Left cardiac atrium (tissue), 4 donors: ENCODE results near the gene KEL. TPM values are rescaled to one million over a fixed set of nuclear protein-coding genes. Genes with fewer than 3 reads are reported as not detected.
"Not testable (repeated sequence)": the region's sequence is repeated elsewhere in the genome, so short reads cannot be mapped to it uniquely, and the experiment has no call there.

ENCODE experiments used
- ATAC-seq, 2 donors: fragments of 200-7000 bp; cut with Tn5 transposase; one replicate each; pipeline ENCODE4 v1.9.1; 2020; ENCODE audit warnings: mild to moderate bottlenecking in 2 of 2, moderate library complexity in 2 of 2
- DNase-seq: peaks from one replicate; pipeline ENCODE4 v3.0.0-alpha.2; 2020
- intact Hi-C, 2 donors: fragments of 100-400 bp; cut with DNase I; formaldehyde crosslinking; loops; one replicate each; pipeline versions ENCODE4 v1.14.1 to v1.15.1; 2022 to 2023
- long read RNA-seq: library from polyadenylated mRNA; unstranded; transcript quantifications from one replicate; pipeline ENCODE4 v2.0.0, GENCODE V29; 2021
- total RNA-seq, 2 donors: library from RNA; stranded (reverse); fragmentation: NEBNext Ultra II Directional; extraction: Animal tissue kit (Norgen Biotek cat#: 25700); gene quantifications; one replicate each; pipeline ENCODE4 v1.2.1, GENCODE V29; 2021
- donor health status: DM: no; HTN: yes; CAD: no.
- donor health status: DM: no; HTN: yes; CAD: no; lungs with severe emphysema.
- donor health status: DM: yes; HTN: yes; CAD: no.
- donor health status: Dilated cardiomyopathy.

KEL gene, protein sequence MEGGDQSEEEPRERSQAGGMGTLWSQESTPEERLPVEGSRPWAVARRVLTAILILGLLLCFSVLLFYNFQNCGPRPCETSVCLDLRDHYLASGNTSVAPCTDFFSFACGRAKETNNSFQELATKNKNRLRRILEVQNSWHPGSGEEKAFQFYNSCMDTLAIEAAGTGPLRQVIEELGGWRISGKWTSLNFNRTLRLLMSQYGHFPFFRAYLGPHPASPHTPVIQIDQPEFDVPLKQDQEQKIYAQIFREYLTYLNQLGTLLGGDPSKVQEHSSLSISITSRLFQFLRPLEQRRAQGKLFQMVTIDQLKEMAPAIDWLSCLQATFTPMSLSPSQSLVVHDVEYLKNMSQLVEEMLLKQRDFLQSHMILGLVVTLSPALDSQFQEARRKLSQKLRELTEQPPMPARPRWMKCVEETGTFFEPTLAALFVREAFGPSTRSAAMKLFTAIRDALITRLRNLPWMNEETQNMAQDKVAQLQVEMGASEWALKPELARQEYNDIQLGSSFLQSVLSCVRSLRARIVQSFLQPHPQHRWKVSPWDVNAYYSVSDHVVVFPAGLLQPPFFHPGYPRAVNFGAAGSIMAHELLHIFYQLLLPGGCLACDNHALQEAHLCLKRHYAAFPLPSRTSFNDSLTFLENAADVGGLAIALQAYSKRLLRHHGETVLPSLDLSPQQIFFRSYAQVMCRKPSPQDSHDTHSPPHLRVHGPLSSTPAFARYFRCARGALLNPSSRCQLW
- total RNA-seq = under 1 TPM in 1 of 2 donors, not detected in 1; 0.15 TPM
- long read RNA-seq = 0 reads

DNA sequence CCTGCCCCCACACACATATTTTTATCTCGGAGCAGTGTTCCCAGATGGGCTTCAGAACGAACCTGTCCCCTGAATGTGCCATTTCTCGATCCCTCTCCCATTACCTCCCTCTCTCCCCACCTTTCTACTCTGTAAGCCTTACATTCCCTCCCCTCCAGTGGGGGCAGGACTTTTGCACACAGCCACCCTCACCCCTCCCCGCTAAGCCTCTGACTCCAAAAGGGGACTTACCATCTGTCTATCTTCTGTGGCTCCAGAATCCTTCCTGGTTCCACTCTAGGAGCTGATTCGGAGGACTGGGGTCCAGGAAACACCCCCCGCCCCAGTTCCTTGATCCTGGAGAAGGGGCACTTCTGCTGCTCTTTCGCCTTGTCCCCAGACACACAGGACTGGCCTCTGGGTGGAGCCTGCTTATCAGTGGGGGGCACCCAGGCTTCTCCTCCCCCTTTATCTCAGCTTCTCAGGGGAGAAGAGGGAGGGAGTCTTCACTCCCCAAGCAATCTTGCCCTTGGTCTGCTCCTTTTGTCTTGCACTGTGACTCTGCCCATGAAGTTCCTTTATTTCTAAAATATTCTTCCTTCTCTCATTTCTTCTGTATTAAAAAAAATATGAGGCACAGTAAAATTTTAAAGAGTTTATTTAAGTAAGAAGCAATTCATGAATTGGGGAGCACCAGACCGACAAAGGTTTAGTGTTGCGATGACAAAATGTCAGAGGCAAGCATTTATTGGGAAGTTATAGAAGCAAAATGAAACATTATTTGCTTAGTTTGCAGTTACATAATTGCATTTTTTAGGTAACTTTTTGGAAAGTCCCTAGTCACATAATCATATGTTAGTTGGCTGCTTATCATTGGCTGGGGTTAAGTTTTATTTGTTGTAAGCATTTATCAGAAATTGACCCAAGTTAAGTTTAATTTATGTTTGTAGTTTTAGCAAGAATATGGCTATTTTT lies at the start of gene KEL:
Gene KEL (minus strand): TSS at position 391 of the 954 bp plus-strand sequence. CDS start 157 bp downstream, at position 234.
- intact Hi-C loops = no loop called here
- ATAC-seq (no peak), DNase-seq (no peak)

DNA sequence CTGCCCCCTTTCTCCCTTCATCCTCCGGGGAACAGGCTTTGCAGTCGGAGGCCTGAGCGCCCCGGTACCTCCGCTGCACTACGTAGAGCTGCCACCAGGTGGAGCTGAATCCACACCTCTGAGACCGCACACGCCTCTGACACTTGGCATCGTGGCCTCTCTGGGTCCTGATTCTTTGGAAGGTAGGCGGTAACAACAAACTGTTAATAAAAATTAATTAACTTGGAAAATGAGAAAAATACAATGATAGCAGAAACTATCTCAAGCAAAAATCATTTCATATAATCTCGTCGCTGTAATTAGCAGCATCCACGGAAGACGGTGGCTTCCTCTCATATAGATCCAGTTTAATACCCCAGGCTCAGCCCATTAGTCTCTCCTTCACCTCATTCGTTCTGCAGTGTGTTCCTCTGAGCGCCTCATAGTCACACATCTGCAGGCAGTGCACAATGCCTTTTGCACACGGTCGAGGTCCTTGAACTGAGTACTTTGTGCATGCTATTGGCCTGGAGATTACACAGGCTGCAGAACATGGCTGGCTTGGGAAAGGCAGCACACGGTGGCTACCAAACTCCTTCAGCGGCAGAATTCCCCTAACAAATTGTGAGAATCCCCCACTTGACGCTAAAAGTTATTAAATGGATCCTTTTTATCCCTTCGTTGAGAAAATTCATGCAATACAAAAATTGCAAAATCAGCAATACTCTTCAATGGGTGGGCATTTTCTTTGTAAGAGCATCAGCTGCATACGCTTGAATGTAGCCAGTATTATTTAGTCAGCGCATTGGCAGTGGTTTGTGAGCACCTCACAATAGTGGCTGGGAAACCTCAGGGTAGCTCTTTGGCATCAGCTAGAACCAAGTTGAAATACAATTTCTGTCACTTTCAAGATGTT lies 46.1 kb upstream of the KEL start:
- ATAC-seq = peak; percentile 89 to 92
- intact Hi-C loops = loop anchor here (1.0 to 10.0 kb wide), 4 partner anchors 123 to 207 kb away; partner anchors contain the start of genes EPHB6 (in 1 of the 2) and TRPV6 (in 1 of the 2)
- peak; percentile 81 for DNase-seq

DNA sequence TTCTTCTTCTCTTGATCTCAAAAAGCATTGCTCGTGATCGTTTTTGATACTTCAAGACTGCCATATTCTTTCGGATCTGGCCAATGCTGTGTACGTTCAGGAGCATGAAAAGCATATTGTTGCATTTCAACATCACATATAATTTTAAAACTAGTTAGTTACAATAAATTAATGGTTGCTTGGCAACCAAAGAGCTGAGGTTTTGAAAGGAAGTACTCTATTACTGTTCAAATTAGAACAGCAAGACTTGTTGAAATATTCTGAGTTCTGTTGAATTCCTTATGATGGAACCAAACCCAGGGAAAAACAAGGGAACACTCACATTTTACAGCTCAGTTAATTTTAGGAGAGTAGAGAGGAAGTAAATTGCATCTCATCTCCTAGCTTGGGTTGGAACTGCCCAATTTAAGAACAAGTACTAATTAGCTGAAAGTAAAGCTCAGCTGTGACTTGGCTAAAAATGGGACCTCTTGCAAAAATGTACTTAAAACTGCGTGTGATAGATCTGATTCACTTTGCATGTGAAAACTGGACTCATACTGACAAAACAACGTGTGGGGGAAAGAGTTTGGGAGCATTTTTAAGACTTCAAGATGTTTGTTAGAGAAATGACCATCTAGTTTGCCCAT lies 43.6 kb upstream of the KEL start:
- intact Hi-C loops = loop anchor here (10.0 kb wide), 2 partner anchors 121 to 151 kb away; partner anchors contain the start of genes EPHB6 (in 1 of the 2) and TRPV6 (in 1 of the 2)
- DNase-seq (no peak), ATAC-seq (no peak)

DNA sequence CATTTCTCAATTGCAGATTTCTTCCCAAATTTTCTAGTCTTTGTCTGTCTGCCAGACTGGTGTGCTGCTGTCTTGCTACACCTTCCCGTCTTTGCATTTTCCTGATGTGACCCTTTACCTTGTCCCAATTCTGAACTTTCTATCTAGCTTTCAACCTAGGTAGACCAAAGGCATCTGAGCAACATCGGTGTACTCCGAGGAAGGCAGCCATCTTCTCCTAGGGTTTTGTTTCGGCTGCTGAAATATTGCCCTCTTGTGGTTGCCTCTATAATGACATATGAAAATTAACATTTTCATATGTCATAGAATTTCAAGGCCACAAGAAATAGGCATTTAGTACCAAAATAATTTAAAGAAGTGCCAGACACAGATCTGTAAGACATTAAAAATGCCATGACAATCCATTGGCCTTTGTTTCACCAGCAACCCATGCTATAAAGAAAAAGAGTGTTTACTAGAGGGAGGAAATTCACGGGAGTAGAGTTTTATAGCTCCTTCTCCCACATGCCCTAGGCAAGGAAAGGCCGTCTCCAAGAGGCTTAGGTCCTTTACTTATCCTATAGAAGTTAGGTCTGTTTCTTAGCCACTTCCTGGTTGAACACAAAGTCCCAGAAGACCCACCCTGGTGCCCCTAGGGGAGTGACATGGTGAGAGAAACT lies 41.4 kb upstream of the KEL start:
- peak; percentile 53 to 58 for ATAC-seq
- intact Hi-C loops = loop anchor here (2.0 to 10.0 kb wide), 3 partner anchors 119 to 149 kb away; partner anchors contain the start of genes EPHB6 (in 2 of the 2) and TRPV6 (in 1 of the 2)
- DNase-seq = no peak

DNA sequence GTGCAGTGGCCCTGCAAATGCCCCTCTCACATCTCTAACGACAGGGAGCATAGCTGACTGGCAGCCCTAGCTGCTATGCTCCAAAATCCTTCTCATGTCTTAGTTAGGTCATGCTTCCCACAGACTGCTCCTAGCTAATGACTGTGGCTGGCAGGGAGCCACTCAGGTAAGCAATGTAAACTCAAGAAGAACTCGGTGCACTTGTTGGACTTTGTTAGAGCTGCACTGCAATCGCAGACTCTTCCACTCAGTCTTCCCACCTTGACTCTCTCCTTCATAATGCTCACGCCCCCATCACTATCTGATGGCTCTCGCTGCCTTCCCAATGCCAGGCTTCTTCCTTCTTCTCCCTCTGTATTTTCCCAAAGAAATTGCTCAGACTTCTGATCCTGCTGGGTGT lies 40.7 kb upstream of the KEL start:
- intact Hi-C loops = loop anchor here (2.0 to 10.0 kb wide), 3 partner anchors 118 to 148 kb away; partner anchors contain the start of genes EPHB6 (in 2 of the 2) and TRPV6 (in 1 of the 2)
- ATAC-seq = no peak
- DNase-seq = no peak

DNA sequence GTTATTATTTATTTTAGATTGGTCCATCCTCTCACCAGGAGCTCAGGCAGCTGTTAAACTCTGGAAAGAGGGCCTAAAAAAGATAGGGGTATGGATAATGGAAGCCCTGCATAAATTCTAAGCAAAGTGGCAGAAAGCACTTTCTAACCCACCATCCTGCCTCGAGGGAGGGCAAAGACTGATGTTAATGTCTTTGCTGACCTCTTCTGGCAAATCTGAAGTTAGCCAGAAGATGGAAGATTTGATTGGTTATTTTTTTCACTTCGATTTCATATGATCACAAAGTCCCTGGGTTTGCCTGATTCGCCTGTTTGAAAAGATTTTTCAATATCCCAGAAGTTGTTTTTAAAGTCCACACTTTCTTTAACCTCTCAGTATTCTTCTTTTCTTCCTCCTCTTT lies 39.9 kb upstream of the KEL start:
- intact Hi-C loops = loop anchor here (2.0 to 10.0 kb wide), 3 partner anchors 117 to 147 kb away; partner anchors contain the start of genes EPHB6 (in 2 of the 2) and TRPV6 (in 1 of the 2)
- no peak for ATAC-seq
- DNase-seq = no peak

DNA sequence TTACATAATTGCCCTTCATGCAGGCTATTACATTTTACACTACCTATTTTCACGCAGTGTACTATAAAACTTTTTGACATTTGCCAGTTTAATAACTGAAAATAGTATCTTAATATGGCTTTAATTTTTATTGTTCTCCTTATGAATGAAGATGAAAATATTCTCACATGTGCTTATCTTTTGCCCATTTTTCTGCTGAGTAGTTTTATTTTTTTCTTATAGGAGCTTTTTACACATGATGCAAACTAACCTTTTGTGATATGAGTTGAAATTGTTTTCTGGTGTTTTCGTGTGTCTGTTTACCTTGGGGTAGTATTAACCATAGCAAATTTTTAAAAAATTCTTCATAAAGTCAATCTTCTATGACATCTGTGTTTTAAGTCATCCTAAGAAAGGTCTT lies 38.5 kb upstream of the KEL start:
- DNase-seq = no peak

DNA sequence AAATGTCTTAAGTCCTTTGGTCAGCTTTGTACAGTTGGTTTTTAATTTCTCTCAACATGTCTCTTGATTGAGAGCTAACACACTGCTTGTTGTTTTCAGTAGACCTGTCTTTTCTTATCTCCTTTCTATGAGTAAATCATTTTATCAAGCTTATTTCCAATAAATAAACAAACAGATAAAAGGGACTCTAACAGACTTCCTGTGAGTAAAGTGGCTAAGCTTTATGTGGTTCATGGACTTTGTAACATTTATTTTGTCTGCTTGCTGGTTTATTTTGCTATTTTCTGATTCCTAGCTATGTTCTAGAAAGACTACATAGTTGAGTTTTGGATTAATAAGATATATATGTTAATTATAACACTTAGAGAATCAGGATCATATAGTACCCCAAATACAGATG lies 37.6 kb upstream of the KEL start:
- intact Hi-C loops = loop anchor here (10.0 kb wide), 2 partner anchors 115 to 145 kb away; partner anchors contain the start of genes EPHB6 (in 1 of the 2) and TRPV6 (in 1 of the 2)
- ATAC-seq (no peak), DNase-seq (no peak)

More for the DNA sequence above, 38.5 kb upstream of the KEL start:
- no peak for ATAC-seq
- intact Hi-C loops = loop anchor here (10.0 kb wide), 2 partner anchors 116 to 146 kb away; partner anchors contain the start of genes EPHB6 (in 1 of the 2) and TRPV6 (in 1 of the 2)

DNA sequence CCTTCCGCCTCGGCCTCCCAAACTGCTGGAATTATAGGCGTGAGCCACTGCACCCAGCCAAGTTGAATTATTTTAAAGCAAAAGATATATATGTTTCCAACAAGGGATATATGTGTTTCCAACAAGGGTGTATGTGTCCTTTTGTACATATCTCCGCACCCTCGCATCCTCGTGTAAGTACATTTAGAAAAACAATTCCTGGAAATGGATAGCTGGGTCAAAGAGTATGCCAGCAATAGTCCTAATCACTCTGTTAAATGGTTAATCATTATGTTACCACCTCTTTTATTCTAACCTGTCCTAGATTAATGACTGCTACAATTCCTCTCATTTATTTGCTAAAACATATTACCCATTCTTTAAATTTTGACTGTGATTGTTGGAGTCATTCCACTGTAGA lies 36.8 kb upstream of the KEL start:
- no peak for DNase-seq
- no peak for ATAC-seq
- intact Hi-C loops = no loop called here

DNA sequence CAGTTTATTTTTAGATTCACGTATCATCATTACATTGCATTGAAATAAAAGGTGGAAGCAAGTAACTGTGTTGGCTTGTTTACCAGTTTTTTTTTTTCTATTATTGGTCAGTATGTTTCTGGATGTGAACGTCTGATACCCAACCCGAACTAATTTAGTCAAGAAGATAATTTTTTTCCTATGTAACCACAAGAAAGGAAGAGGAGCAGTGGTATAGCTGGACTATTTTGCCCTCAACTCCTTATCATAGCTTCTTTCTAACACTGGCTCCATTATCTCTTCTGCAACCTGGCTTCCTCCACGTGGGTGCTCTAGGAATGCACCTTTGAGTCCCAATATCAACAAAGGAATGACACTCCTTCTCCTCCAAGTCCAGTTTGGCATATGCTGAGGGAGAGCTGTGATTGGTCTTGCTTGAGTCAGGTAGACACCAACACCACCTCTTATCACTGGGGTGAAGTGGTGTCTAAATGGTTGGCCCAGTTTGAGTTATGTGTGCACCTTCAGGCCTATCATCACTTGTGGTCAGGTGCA lies 35.4 kb upstream of the KEL start:
- intact Hi-C loops = no loop called here
- DNase-seq = no peak
- ATAC-seq = no peak

DNA sequence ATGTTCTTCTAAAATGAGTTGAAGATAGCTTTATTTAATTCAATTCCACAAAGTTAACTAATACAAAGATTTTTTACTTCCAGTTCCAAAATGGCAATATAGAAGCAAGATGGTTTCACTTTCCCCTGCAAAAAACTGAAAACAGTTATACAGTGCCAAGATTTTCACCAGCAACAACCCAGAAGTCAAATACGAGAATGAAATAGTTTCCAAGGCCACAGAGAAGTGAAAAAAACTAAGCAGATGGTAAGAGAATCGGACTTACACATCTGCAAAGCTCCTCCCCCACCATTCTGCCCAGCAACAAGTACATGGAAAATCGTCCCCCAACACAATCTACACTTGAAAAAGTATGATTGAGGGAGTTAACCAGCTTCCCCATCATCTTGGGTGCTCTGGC lies 30.3 kb upstream of the KEL start:
- ATAC-seq (no peak), DNase-seq (no peak)
- intact Hi-C loops = no loop called here

DNA sequence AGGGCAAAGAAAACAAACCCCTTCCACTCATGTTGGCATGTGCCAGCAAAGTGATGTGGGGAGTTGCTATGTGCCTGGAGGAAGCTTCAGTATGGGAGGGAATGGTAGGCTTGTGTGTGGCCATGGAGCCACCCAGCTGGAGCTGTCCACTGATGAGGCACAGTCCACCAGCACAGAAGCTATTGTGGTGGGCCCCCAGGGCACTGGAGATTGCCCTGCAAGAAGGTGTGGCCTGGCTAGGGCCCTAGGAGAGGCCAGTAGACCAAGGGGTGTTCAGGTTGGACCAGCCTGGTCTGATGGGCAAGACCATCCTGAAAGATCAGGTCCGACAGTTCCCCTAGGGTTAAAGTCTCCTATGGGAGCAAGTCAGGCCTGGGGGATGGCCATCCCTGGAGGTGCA lies 22.1 kb upstream of the KEL start:
- DNase-seq (no peak), ATAC-seq (no peak)
- intact Hi-C loops = no loop called here

DNA sequence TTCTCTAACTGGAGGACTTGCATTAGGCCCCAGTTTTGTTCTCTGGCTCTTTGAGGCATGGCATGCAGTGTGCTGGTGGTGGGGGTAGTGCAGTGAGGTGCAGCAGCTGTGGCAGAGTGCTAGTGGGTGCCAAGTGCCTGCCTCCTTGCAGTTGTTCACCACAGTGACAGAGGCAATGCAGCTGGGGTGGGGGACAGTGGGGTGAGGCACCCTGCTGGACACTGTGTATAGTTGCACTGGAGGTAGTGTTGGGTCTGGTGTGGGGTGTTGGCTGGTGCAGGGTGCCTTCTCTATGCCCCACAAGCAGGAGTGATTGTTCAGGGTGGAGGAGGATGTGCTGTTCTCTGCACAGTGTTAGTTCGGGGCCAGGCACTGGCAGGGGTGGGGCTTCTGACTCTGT lies 21.7 kb upstream of the KEL start:
- ATAC-seq (no peak), DNase-seq (no peak)
- intact Hi-C loops = no loop called here

DNA sequence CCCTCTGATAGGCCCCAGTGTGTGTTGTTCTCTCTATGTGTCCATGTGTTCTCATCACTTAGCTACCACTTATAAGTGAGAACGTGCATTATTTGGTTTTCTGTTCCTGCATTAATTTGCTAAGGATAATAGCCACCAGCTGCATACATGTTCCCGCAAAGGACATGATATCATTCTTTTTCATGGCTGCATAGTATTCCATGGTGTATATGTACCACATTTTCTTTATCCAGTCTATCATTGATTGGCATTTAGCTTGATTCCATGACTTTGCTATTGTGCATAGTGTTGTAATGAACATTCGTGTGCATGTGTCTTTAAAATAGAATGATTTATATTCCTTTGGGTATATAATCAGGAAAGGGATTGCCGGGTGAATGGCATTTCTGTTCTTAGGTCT lies 16.2 kb upstream of the KEL start:
- intact Hi-C loops, ATAC-seq: not testable (repeated sequence)

DNA sequence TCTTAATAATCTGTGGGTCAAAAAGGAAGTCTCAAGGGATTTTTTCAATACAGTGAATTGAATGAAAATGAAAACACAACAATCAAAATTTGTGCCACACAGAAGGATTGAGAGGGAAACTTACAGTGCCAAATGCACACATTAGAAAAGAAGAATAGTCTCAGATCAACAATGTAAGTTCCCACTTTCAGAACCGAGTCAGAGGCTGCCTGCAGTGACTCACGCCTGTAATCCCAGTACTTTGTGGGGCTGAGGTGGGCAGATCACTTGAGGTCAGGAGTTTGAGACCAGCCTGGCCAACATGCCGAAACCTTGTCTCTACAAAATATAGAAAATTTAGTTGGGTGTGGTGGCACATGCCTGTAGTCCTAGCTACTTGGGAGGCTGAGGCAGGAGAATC lies 12.5 kb upstream of the KEL start:
- intact Hi-C loops = no loop called here
- no peak for ATAC-seq
- no peak for DNase-seq

More for the DNA sequence above, 16.2 kb upstream of the KEL start:
- DNase-seq = not testable (repeated sequence)

DNA sequence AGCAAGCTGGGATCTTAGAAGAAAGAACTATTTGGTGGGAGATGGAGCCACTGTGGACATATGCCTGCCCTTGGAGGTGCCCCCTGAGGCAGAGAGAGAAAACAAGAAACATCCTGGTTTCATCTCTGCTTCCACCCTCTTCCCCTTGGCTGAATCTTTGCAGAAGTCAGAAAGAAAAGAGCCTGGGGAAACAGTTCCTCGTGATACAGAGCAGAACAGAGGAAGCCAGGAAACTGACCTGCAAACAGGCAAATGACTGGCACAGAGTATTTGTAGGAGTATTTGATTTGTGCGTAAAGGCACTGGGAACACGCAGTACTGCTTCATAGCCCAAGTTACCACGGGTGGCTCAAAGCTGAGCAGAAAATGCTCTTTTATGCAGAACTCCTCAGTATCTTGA lies 7.0 kb upstream of the KEL start:
- peak in 1 of 2 donors; percentile 60 for ATAC-seq
- no peak for DNase-seq
- intact Hi-C loops = no loop called here
